Astrocyte of the spinal cord (primary cell): ENCODE results near the gene ALK.

Experiments
- DNase-seq: peaks from one replicate; pipeline ENCODE4 v3.0.0; 2011; ENCODE audit warnings: low read depth, low spot score
- H3K4me3 ChIP-seq: 2 replicates; pipeline ENCODE4 v1.5.1; 2011; ENCODE audit warnings: low read depth, mild to moderate bottlenecking, low read length, moderate library complexity
- in situ Hi-C: cut with HindIII; loops from 2 replicates; pipeline ENCODE4 v1.10.0; 2017; ENCODE audit warnings: low sequenced_read_pairs
- TF ChIP-seq, protein P1 (sequence below): IDR thresholded peaks from 2 replicates; pipeline ENCODE4 v1.5.1; 2012; ENCODE audit warnings: low read depth, mild to moderate bottlenecking, low read length, inconsistent platforms

The ALK gene

DNA sequence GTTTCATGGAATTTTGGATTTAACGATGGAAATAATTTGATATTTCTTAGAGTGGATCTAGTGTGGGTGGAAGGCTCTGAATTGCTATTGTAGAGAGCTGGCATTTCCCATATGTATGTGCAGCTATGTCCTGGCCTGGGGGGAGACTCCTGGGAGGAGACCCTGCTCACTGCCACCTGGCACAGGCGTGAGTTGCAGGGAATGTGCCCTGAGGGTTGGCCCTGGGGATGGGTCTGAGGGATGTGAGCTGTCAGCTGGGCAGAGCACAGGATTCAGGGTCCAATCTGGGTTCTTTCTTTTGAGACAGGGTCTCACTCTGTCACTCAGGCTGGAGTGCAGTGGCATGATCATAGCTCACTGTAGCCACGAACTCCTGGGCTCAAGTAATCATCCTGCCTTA is 686.0 kb downstream of the ALK start:
- H3K4me3 ChIP-seq: no peak overlapping the region
- TF ChIP-seq, protein P1, sequence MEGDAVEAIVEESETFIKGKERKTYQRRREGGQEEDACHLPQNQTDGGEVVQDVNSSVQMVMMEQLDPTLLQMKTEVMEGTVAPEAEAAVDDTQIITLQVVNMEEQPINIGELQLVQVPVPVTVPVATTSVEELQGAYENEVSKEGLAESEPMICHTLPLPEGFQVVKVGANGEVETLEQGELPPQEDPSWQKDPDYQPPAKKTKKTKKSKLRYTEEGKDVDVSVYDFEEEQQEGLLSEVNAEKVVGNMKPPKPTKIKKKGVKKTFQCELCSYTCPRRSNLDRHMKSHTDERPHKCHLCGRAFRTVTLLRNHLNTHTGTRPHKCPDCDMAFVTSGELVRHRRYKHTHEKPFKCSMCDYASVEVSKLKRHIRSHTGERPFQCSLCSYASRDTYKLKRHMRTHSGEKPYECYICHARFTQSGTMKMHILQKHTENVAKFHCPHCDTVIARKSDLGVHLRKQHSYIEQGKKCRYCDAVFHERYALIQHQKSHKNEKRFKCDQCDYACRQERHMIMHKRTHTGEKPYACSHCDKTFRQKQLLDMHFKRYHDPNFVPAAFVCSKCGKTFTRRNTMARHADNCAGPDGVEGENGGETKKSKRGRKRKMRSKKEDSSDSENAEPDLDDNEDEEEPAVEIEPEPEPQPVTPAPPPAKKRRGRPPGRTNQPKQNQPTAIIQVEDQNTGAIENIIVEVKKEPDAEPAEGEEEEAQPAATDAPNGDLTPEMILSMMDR: no peak
- in situ Hi-C loops: no loop called here
- DNase-seq: no peak

DNA sequence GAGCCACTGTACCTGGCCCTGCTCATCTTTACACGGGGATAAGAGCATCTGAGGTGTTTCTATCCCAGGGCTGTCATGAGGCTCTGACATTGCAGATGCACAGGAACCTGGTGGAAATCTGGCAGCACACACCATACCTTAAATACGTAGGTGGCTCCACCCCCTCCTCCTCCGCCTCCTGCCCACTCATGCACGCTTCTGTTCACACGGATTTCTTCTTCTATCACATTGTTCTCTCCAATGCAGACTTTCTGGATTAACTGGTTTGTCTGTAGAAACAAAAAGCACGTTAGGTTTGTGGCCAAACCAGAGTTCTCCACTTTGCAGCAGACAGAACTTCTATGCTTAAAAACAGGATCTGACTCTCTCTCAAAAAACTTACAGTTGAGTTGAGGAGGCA is 688.0 kb downstream of the ALK start:
- DNase-seq: no peak
- in situ Hi-C loops: no loop called here
- no peak overlapping the region for H3K4me3 ChIP-seq
- TF ChIP-seq, protein P1: no peak

DNA sequence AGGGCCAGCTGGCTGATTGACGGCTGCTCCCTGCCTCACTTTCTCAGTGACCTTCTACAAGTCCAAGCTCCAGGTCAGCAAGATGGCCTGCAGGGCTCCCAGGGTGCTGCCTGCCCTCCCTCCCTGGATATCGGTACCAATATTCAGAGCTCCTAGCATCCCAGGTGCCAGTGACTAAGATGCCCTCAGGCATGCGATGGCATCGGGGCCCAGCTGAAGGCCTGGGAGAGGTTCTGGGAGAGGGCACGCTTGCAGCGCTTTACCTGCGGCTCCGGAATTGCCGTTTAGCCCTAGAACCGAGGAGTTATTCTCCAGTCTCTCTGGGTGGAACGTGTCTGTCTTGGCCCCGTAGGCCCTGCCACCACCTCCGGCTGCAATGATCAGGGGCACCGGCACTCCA is 689.3 kb downstream of the ALK start:
- in situ Hi-C loops: no loop called here
- DNase-seq: no peak
- TF ChIP-seq, protein P1: no peak
- H3K4me3 ChIP-seq: no peak overlapping the region

DNA sequence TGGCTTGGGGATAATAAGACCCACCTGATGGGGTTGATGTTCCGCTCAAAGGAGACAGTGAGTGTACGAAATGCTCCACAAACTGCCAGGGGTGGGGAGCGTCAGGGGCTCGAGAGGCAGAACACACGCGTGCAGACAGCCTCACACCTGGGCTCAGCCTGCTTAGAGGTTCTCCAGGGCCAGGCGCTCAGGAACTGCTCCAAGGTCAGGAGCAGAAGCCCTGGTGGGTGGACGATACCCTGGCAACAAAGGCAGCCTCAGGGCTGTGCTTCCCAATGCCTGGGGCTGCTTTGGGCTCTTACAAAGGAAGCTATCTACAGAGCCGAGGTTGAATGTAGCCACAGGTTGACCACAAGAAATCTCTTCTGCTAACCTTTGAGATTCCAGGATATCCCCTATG is 691.7 kb downstream of the ALK start:
- in situ Hi-C loops: no loop called here
- H3K4me3 ChIP-seq: no peak overlapping the region
- DNase-seq: no peak
- TF ChIP-seq, protein P1: no peak

DNA sequence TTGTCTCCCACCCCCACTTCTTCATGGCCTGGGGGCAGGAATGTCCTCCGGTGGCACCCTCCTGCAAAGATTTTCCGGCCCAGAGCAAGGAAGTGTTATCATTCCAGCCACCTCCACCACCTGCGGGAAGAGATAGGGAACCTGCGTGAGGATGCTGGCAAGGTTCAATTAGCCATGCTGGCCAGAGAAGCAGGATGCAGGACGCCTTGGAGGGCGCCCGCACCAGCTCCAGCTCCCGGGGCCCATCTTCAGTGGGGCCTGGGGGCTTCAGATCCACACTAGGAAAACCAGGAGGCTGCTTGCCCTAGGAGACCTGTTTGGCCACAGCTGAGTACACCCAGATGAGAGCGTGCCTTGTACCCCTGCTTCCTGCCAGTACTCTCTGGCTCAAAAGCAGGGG is 692.4 kb downstream of the ALK start:
- in situ Hi-C loops: no loop called here
- H3K4me3 ChIP-seq: no peak overlapping the region
- no peak for DNase-seq
- TF ChIP-seq, protein P1: no peak

DNA sequence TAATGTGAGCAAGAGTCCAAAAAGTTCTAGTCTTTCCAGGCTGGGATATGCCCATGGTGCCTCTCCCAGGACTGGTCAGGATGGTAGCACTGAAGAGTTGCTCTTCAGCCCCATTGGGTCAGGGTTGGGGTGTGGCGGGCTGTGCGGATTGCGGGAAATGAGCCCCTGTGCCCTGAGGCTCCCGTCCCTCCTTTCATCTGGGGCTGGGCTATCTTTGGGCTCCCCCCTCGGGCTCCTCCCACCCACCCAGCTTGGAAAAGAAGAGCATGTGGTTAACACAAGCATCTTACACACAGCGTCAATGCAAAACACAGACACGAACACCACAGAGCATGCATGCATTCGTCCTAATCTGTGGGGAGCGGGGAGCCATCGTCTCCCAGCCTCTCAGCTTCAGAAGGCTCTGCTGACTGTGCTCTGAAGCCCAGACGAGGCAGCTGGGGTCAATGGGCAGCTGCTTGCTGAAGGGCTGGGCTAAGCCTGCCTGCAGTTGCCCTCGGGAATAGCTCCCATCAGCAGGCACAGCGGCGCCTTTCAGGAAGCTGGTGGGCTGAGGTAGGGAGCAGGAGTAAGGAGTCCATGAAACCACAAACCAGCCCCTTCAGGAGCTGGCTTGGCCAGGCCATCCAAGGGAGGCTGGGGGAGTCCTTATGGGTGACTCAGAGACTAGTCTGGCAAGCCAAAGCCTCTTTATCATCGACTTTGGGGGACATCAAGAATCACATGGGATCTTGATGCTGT is 693.3 kb downstream of the ALK start:
- in situ Hi-C loops: no loop called here
- no peak overlapping the region for H3K4me3 ChIP-seq
- peak; percentile 37 for DNase-seq
- TF ChIP-seq, protein P1: no peak
